ENCODE results near the gene CCDC107. TPM values are rescaled to one million over a fixed set of nuclear protein-coding genes. Genes with fewer than 3 reads are reported as not detected.

Gene CCDC107
- polyA plus RNA-seq, 3 donors, result 35.5 to 121 (median 54.4) TPM

- 72 to 82% (median 77%) methylated on average over 17 of the region's 17 CpGs for WGBS, 3 donors
- no peak overlapping the region for H3K27ac ChIP-seq (ENCODE audit: low read depth, low read length)
These were observed 1.7 kb upstream of the CCDC107 start for GRCh38 chr9:35656348-35656747.

GRCh38 chr9:35656831-35657545 is 1.1 kb upstream of the CCDC107 start:
- H3K27ac ChIP-seq (ENCODE audit: low read depth, low read length), result peak overlapping the region; percentile 13
- WGBS, 3 donors, result 22 to 33% (median 32%) methylated on average over 25 of the region's 25 CpGs

GRCh38 chr9:35657546-35658136 is 451 bp upstream of the CCDC107 start, which contains the start of gene RMRP:
TSS of gene RMRP (minus strand) at chr9:35658019.
- H3K27ac ChIP-seq (ENCODE audit: low read depth, low read length), result peak within 1 kb of the TSS; percentile 82
- 0% methylated on average over 42 of the region's 42 CpGs for WGBS, 3 donors

DNA sequence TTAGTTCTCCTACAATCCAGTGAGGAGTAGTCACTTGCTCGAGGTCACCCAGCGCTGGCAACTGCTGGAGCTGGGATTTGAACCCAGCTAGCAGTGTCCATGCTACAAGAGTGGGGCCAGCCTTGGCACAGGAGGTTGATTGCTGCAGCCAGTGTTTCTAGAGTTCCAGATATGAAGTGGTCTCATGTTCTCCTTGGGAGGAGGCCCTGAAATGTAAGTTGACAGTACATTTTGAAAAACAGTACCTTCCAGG is 802 bp downstream of the CCDC107 start:
- WGBS, 3 donors, result 0 to 3% (median 2%) methylated on average over 2 of the region's 2 CpGs
- no peak overlapping the region for H3K27ac ChIP-seq (ENCODE audit: low read depth, low read length)

DNA sequence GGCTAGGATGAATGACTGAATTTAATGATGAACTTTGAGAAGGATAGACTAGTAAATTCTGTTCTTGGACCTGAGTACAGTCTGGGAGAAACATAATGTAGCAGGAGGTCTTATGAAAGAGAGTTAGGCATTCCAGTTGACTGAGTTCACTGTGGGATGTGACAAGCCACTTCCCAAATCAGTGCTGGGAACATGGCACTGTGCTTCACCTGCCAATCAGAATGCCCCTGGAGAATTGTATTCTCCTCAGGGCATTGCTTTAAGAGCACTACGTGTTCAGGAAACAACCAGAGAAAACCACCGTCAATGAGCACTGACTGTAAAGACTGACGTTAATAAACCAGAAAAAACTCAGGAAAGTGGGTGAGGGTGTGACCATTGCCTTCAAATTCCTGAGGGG is 1.2 kb downstream of the CCDC107 start:
- WGBS, 3 donors, result 52 to 69% (median 60%) methylated on average over 3 of the region's 3 CpGs
- no peak overlapping the region for H3K27ac ChIP-seq (ENCODE audit: low read depth, low read length)

DNA sequence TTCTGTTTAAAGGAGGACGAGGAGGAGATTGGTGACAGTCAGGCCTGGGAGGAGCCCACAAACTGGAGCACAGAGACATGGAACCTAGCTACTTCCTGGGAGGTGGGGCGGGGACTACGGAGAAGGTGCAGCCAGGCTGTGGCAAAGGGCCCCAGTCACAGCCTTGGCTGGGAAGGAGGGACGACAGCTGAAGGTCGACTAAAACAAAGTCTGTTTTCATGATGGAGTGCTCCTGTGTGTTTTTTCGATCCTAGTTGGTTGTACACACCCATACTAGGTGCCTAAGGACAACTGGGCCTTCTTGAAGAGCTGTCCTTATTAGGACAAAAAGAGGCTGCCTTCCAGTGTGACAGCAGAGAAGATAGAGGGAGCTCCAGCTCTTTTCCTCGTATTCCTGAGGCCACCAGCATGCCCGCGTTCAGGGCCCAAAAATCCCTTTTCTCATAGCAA is 2.9 kb downstream of the CCDC107 start:
- WGBS, 3 donors, result 17 to 64% (median 53%) methylated on average over 9 of the region's 9 CpGs
- no peak overlapping the region for H3K27ac ChIP-seq (ENCODE audit: low read depth, low read length)

GRCh38 chr9:35661756-35662350 is 3.8 kb downstream of the CCDC107 start:
- H3K27ac ChIP-seq (ENCODE audit: low read depth, low read length), result no peak overlapping the region
- 67 to 69% (median 68%) methylated on average over 3 of the region's 3 CpGs for WGBS, 3 donors

DNA sequence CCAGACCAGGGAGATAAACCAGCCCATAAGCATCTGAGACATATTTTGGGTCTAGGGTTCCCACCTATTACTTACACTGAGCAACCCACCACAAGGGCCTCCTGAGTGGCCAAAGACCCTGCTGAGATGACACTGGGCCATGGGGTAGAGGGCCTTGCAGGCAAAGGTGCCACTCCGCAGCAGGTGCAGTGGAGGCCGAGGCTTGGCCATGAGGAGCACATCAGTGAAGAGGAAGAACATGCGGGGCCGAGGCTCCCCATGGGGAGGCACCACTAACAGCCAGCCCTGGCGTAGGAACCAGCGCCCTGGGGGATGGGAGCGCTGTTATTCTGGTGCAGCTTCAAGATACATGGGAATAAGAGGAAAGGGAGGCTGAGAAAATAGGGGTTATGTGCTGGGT is 4.3 kb downstream of the CCDC107 start:
- H3K27ac ChIP-seq (ENCODE audit: low read depth, low read length), result no peak overlapping the region
- WGBS, 3 donors, result 82 to 89% (median 86%) methylated on average over 7 of the region's 7 CpGs

GRCh38 chr9:35664531-35665470 is 6.7 kb downstream of the CCDC107 start, which contains the start of gene ARHGEF39:
TSS of gene ARHGEF39 (minus strand) at chr9:35665195. CDS start at chr9:35665169, 26 bp downstream.
- no peak within 1 kb of the TSS for H3K27ac ChIP-seq (ENCODE audit: low read depth, low read length)
- WGBS, 3 donors, result 6% methylated on average over 58 of the region's 58 CpGs

DNA sequence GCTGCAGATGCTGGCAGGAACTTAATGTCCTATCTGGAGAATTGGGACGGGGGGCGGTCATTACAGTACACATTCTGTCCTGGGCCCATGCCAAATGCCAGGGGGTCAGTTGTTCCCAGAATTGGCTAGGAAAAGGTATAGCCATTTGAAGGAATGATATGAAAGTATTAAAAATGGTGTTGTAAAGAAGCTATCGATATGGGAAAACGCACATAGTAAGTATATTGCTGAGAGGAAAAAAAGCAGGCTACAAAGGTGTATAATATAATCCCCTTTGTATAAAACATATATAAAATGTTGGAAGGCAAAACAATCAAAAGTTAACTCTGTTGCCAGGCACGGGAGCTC is 7.4 kb downstream of the CCDC107 start:
- no peak overlapping the region for H3K27ac ChIP-seq (ENCODE audit: low read depth, low read length)
- WGBS, 3 donors, result 19 to 33% (median 27%) methylated on average over 5 of the region's 5 CpGs

DNA sequence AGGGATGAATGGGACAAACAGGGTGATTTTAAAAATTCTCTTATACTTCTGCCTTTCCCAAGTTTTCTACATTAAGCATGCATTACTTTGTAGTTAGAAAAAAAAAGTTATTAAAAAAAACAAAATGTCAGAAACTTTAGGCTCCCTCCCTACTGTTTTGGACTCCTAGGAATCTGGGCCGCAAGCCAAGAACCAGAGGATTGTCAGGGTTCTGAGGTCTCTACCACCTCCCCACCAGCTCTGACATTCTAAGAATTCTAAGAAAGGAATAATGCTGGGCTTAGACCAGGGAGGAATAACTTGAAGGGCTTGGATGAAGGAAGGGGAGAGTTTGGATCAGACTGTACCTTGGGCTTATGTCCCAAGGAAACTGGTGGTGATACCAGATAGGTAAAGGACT is 8.0 kb downstream of the CCDC107 start:
- WGBS, 3 donors, result 55 to 88% (median 72%) methylated on average over 1 of the region's 1 CpG
- H3K27ac ChIP-seq (ENCODE audit: low read depth, low read length), result no peak overlapping the region

GRCh38 chr9:35666549-35666948 is 8.5 kb downstream of the CCDC107 start:
- 87 to 92% (median 89%) methylated on average over 5 of the region's 5 CpGs for WGBS, 3 donors
- no peak overlapping the region for H3K27ac ChIP-seq (ENCODE audit: low read depth, low read length)

- H3K27ac ChIP-seq (ENCODE audit: low read depth, low read length), result no peak overlapping the region
- 95 to 97% (median 97%) methylated on average over 3 of the region's 3 CpGs for WGBS, 3 donors
These were observed 9.8 kb downstream of the CCDC107 start for GRCh38 chr9:35667939-35668338.

GRCh38 chr9:35669331-35670145 is 11.4 kb downstream of the CCDC107 start:
- H3K27ac ChIP-seq (ENCODE audit: low read depth, low read length), result no peak overlapping the region
- WGBS, 3 donors, result 46 to 69% (median 65%) methylated on average over 6 of the region's 6 CpGs

DNA sequence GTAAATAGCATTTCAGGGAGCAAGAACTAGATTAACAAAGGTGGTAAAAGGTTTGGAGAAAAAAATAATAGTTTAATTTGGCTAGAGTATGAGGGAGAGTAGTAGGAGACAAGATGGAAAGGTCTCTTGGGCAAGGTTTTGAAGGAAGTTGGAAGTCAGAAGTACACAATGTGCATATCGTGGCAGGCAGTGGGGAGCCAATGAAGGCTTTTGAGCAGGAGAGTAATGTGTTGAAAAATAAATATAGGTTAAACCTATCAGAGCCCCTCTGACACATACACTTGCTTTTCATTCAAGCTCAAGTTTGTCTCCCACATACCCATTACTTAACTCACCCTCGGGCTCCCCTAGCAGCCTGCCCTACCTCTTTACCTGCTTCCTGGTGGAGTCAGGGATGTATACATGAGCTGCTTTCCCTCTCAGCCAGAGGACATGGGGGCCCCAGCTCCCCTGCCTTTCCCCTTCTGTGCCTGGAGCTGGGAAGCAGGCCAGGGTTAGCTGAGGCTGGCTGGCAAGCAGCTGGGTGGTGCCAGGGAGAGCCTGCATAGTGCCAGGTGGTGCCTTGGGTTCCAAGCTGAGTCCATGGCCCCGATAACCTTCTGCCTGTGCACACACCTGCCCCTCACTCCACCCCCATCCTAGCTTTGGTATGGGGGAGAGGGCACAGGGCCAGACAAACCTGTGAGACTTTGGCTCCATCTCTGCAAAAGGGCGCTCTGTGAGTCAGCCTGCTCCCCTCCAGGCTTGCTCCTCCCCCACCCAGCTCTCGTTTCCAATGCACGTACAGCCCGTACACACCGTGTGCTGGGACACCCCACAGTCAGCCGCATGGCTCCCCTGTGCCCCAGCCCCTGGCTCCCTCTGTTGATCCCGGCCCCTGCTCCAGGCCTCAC is 15.3 kb downstream of the CCDC107 start, which contains the start of gene CA9:
CA9 (plus strand) TSS at position 797 of the 893 bp plus-strand sequence; CDS start at position 829, 32 bp downstream.
- no peak within 1 kb of the TSS for H3K27ac ChIP-seq (ENCODE audit: low read depth, low read length)
- WGBS, 3 donors, result 18 to 70% (median 60%) methylated on average over 10 of the region's 10 CpGs

DNA sequence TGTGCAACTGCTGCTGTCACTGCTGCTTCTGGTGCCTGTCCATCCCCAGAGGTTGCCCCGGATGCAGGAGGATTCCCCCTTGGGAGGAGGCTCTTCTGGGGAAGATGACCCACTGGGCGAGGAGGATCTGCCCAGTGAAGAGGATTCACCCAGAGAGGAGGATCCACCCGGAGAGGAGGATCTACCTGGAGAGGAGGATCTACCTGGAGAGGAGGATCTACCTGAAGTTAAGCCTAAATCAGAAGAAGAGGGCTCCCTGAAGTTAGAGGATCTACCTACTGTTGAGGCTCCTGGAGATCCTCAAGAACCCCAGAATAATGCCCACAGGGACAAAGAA is 15.9 kb downstream of the CCDC107 start:
- no peak overlapping the region for H3K27ac ChIP-seq (ENCODE audit: low read depth, low read length)
- WGBS, 3 donors, result 64 to 78% (median 77%) methylated on average over 3 of the region's 3 CpGs

DNA sequence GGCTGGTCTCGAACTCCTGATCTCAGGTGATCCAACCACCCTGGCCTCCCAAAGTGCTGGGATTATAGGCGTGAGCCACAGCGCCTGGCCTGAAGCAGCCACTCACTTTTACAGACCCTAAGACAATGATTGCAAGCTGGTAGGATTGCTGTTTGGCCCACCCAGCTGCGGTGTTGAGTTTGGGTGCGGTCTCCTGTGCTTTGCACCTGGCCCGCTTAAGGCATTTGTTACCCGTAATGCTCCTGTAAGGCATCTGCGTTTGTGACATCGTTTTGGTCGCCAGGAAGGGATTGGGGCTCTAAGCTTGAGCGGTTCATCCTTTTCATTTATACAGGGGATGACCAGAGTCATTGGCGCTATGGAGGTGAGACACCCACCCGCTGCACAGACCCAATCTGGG is 17.1 kb downstream of the CCDC107 start:
- WGBS, 3 donors, result 44 to 69% (median 45%) methylated on average over 13 of the region's 13 CpGs
- no peak overlapping the region for H3K27ac ChIP-seq (ENCODE audit: low read depth, low read length)
